CD4-positive, alpha-beta T cell (primary cell): ENCODE results near the gene ABLIM1. TPM values are rescaled to one million over a fixed set of nuclear protein-coding genes. Genes with fewer than 3 reads are reported as not detected.

Experiments
- ATAC-seq: fragments of 200-7000 bp; cut with Tn5 transposase; one replicate; pipeline ENCODE4 v1.10.0; 2022; ENCODE audit warnings: mild to moderate bottlenecking; ENCODE audit not compliant: poor library complexity
- CTCF ChIA-PET: fragments of 350-600 bp; sonication (Branson Sonifier 250); formaldehyde crosslinking; loops from one replicate; lab custom pipeline; 2021; ENCODE audit warnings: antibody characterized with exemption, inconsistent platforms; lab: Charles Lee
- POLR2A ChIA-PET: fragments of 350-600 bp; sonication (Branson Sonifier 250); formaldehyde crosslinking; loops from one replicate; lab custom pipeline; 2021; ENCODE audit warnings: antibody characterized with exemption, inconsistent platforms; lab: Charles Lee
- DNase-seq, 14 experiments: peaks; one replicate each; pipeline ENCODE4 v3.0.0-alpha.2; 2013 to 2020; ENCODE audit warnings: mixed read lengths in 2 of 14
- H3K27ac ChIP-seq, 2 donors: one replicate each; pipeline versions ENCODE4 v1.5.1 to v1.7.0; 2013; ENCODE audit warnings: low read length in 2 of 2, low read depth in 1 of 2, mild to moderate bottlenecking in 1 of 2
- H3K27me3 ChIP-seq, 2 experiments: 1 replicate in 1 of 2; 2 replicates in 1 of 2; pipeline versions ENCODE4 v1.6.1 to v1.7.0; 2013; ENCODE audit warnings: low read length in 2 of 2, control low read depth in 1 of 2, mild to moderate bottlenecking in 1 of 2, moderate library complexity in 1 of 2; ENCODE audit not compliant: insufficient read depth in 2 of 2, control insufficient read depth in 1 of 2
- H3K36me3 ChIP-seq: one replicate; pipeline ENCODE4 v1.6.1; 2013; ENCODE audit warnings: low read length, control low read depth; ENCODE audit not compliant: insufficient read depth
- H3K4me1 ChIP-seq: one replicate; pipeline ENCODE4 v1.6.1; 2013; ENCODE audit warnings: low read length, control low read depth; ENCODE audit not compliant: insufficient read depth
- H3K4me3 ChIP-seq: one replicate; pipeline ENCODE4 v1.5.1; 2013; ENCODE audit warnings: mild to moderate bottlenecking, low read length, moderate library complexity
- H3K9me3 ChIP-seq, 2 experiments: 1 replicate in 1 of 2; 2 replicates in 1 of 2; pipeline versions ENCODE4 v1.6.1 to v1.7.0; 2013; ENCODE audit warnings: low read length in 2 of 2, mild to moderate bottlenecking in 2 of 2, control low read depth in 1 of 2, moderate library complexity in 1 of 2; ENCODE audit not compliant: control insufficient read depth in 1 of 2, insufficient read depth in 1 of 2
- H3K27ac Mint-ChIP-seq: one replicate; pipeline ENCODE4 v1.8.0; 2020; ENCODE audit warnings: mixed read lengths
- H3K27me3 Mint-ChIP-seq: one replicate; pipeline ENCODE4 v1.8.0; 2021; ENCODE audit warnings: mixed read lengths
- H3K36me3 Mint-ChIP-seq: one replicate; pipeline ENCODE4 v1.8.0; 2021; ENCODE audit warnings: low read depth, mixed read lengths
- H3K4me1 Mint-ChIP-seq: one replicate; pipeline ENCODE4 v1.8.0; 2021; ENCODE audit warnings: low read depth, mixed read lengths
- H3K4me3 Mint-ChIP-seq: one replicate; pipeline ENCODE4 v1.8.0; 2020; ENCODE audit warnings: mild to moderate bottlenecking, mixed read lengths
- H3K9me3 Mint-ChIP-seq: one replicate; pipeline ENCODE4 v1.8.0; 2020; ENCODE audit warnings: mixed read lengths
- CTCF ChIP-seq: fragments of 200-600 bp; IDR thresholded peaks from one replicate; pipeline ENCODE4 v1.8.0; 2022; ENCODE audit warnings: antibody characterized with exemption, mild to moderate bottlenecking
- intact Hi-C, 2 experiments: fragments of 100-400 bp; cut with DNase I in 1 of 2; cut with micrococcal nuclease in 1 of 2; formaldehyde crosslinking; loops; one replicate each; pipeline versions ENCODE4 v1.15.1 to v1.9.0; 2023 to 2025; cut with DNase I, micrococcal nuclease
- total RNA-seq, 174 experiments: library from RNA in 2 of 174; stranded (reverse) in 2 of 174; gene quantifications; one replicate each; pipeline ENCODE4 v1.2.3 and lab custom pipeline; 2021 to 2026

The ABLIM1 gene
- total RNA-seq, 2 experiments from 2014 or later = 217 to 224 TPM

DNA sequence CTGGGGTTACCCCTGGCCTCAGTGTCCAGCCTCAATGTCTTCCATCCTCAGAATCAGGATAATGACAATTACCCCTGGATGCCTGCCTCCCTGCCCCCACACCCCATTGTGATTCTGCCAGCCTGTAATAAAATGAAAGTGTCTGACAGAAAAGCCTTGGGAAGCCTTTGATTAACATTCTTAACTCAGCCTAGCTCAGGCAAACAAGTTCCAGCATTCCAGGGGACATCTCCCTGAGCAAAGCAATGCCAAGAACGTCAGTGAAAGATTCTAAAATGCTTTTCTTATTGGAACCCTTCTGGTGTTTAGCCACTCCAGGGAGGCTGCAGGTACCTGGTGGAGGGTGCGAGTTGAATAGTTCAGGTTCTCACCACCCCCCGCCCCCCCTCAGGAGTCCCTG, 272.5 kb downstream of the ABLIM1 start:
- Histone ChIP-seq H3K36me3 (no peaks in the 10 kb centered on the region), H3K27me3 (no peaks in the 10 kb centered on the region), H3K4me3 (no peak overlapping the region), H3K9me3 (peaks cover 0 to 4% of the 10 kb centered on the region in 2 experiments), H3K27ac (no peak overlapping the region), H3K4me1 (no peaks in the 10 kb centered on the region)
- ChIA-PET POLR2A (no interaction called here), CTCF (no interaction called here)
- intact Hi-C loops = no loop called here
- peaks cover 21% of the 10 kb centered on the region for H3K27me3 Mint-ChIP-seq
- no peaks in the 10 kb centered on the region for H3K4me1 Mint-ChIP-seq
- H3K4me3 Mint-ChIP-seq = no peak overlapping the region
- H3K9me3 Mint-ChIP-seq = no peaks in the 10 kb centered on the region
- no peak overlapping the region for H3K27ac Mint-ChIP-seq
- no peaks in the 10 kb centered on the region for H3K36me3 Mint-ChIP-seq
- DNase-seq = no peak
- no peak for TF ChIP-seq CTCF
- no peak for ATAC-seq

DNA sequence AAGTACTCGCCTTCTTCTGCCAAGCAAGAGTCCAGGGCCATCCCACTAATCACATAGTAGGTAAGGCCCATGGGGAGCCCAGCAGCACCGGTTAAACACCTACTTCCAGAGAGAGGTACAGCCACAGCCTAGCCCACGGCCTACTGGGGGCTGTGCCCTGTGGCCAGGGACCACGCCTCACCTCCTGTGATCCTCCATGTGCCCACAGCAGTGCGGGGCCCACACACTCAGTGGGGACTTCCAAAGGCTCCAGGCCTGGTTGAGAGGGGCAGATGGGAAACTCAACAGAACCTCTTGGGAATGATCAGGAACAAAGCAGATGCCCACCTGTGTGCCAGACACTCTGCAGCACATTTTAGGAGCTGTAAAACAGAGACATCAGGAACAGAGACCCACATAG, 273.5 kb downstream of the ABLIM1 start:
- ATAC-seq = no peak
- no peaks in the 10 kb centered on the region for H3K4me1 Mint-ChIP-seq

DNA sequence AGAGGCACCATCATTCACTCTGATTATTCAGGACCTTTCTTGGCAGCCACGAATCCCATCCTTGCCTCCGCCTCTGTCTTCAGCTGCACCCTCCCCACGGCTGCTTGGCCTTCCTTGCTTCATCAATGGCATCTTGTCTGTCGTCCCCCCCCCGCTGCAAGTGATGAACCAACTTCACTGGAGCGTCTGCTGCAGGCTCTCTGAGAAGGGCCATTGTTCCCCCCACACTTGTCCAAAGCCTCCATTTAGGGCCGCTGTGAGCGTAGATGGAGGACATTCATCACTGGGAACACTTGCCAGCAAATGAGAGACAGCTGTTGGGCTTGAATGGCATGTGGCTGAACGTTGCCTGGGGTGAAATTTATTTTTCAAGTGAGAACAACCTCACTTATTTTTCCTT, 273.9 kb downstream of the ABLIM1 start:
- no peak for TF ChIP-seq CTCF
- ChIA-PET CTCF (no interaction called here), POLR2A (no interaction called here)
- intact Hi-C loops = no loop called here
- peaks cover 25% of the 10 kb centered on the region for H3K27me3 Mint-ChIP-seq
- H3K27ac ChIP-seq = no peak overlapping the region
- no peaks in the 10 kb centered on the region for H3K36me3 Mint-ChIP-seq
- peaks cover 0 to 5% of the 10 kb centered on the region in 2 experiments for H3K27me3 ChIP-seq
- no peak overlapping the region for H3K4me3 ChIP-seq
- ATAC-seq (no peak), DNase-seq (no peak)
- H3K9me3 ChIP-seq = peaks cover 0 to 4% of the 10 kb centered on the region in 2 experiments
- H3K4me3 Mint-ChIP-seq = no peak overlapping the region
- H3K27ac Mint-ChIP-seq = no peak overlapping the region
- no peaks in the 10 kb centered on the region for H3K4me1 ChIP-seq
- no peaks in the 10 kb centered on the region for H3K36me3 ChIP-seq
- H3K9me3 Mint-ChIP-seq = no peaks in the 10 kb centered on the region
- H3K4me1 Mint-ChIP-seq = no peaks in the 10 kb centered on the region

More for the DNA sequence above, 273.5 kb downstream of the ABLIM1 start:
- Mint-ChIP-seq H3K27ac (no peak overlapping the region), H3K9me3 (no peaks in the 10 kb centered on the region), H3K27me3 (peaks cover 25% of the 10 kb centered on the region), H3K36me3 (no peaks in the 10 kb centered on the region), H3K4me3 (no peak overlapping the region)
- Histone ChIP-seq H3K4me3 (no peak overlapping the region), H3K4me1 (no peaks in the 10 kb centered on the region), H3K36me3 (no peaks in the 10 kb centered on the region), H3K9me3 (peaks cover 0 to 4% of the 10 kb centered on the region in 2 experiments), H3K27ac (no peak overlapping the region), H3K27me3 (peaks cover 0 to 5% of the 10 kb centered on the region in 2 experiments)
- intact Hi-C loops = no loop called here
- CTCF ChIA-PET = no interaction called here
- POLR2A ChIA-PET = no interaction called here
- no peak for TF ChIP-seq CTCF
- no peak for DNase-seq

Other genes starting within 250 kb of the ABLIM1 start
- gene FHIP2A, start 163.5 kb upstream of the ABLIM1 start, total RNA-seq = 10 to 100 TPM; 52.8 to 53.7 TPM